MM.1S (cell line): ENCODE results near the gene CALML5.

ENCODE experiments used
- EZH2 ChIP-seq: fragments of 300-600 bp; sonication (generic); optimal IDR thresholded peaks from 2 replicates; pipeline ENCODE3; 2017; ENCODE audit warnings: low read depth, mild to moderate bottlenecking, antibody characterized with exemption, low read length, mixed read lengths
- EZH2phosphoT487 ChIP-seq: fragments of 300-600 bp; sonication (generic); IDR thresholded peaks from 2 replicates; pipeline ENCODE4 v1.6.1; 2018; ENCODE audit warnings: antibody characterized with exemption, low read length
- TF ChIP-seq, protein P1 (sequence below): fragments of 300-600 bp; sonication (generic); IDR thresholded peaks from 2 replicates; pipeline ENCODE4 v1.5.1; 2016; ENCODE audit warnings: antibody characterized with exemption, low read length, mixed read lengths

DNA sequence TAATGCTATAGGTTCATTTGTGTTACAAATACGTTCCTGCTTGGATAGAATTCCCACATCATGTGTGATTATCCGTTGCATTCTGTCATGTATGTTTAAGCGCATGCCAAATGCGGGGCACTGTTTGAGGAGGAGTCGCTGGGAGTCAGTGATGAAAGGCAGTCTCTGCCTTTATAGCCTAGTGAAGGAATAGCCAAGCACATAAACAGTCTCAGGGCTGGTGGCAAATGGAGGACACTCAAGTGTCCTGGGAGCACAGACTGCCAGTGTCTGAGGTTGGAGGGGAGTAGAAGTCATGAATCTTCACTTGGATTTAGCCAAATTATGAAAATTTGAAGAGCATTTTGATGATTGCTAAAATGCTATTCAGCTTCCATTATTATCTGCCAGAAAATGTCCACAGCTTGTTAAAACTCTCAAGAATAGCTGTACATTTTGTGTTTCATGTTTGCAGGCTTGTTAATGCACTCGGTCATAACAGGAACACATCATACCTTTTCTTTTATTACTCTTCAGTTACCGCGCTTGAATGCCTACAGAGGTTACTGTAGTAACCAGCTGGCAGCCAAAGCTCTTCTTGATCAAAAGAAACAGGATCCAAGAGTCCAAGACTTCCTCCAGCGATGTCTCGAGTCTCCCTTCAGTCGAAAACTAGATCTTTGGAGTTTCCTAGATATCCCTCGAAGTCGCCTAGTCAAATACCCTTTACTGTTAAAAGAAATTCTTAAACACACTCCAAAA lies 45.5 kb downstream of the CALML5 start:
- TF ChIP-seq, protein P1, sequence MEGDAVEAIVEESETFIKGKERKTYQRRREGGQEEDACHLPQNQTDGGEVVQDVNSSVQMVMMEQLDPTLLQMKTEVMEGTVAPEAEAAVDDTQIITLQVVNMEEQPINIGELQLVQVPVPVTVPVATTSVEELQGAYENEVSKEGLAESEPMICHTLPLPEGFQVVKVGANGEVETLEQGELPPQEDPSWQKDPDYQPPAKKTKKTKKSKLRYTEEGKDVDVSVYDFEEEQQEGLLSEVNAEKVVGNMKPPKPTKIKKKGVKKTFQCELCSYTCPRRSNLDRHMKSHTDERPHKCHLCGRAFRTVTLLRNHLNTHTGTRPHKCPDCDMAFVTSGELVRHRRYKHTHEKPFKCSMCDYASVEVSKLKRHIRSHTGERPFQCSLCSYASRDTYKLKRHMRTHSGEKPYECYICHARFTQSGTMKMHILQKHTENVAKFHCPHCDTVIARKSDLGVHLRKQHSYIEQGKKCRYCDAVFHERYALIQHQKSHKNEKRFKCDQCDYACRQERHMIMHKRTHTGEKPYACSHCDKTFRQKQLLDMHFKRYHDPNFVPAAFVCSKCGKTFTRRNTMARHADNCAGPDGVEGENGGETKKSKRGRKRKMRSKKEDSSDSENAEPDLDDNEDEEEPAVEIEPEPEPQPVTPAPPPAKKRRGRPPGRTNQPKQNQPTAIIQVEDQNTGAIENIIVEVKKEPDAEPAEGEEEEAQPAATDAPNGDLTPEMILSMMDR = no peak
- TF ChIP-seq EZH2 (no peak), EZH2phosphoT487 (no peak)
